ENCODE results near the gene MTMR3.

DNA sequence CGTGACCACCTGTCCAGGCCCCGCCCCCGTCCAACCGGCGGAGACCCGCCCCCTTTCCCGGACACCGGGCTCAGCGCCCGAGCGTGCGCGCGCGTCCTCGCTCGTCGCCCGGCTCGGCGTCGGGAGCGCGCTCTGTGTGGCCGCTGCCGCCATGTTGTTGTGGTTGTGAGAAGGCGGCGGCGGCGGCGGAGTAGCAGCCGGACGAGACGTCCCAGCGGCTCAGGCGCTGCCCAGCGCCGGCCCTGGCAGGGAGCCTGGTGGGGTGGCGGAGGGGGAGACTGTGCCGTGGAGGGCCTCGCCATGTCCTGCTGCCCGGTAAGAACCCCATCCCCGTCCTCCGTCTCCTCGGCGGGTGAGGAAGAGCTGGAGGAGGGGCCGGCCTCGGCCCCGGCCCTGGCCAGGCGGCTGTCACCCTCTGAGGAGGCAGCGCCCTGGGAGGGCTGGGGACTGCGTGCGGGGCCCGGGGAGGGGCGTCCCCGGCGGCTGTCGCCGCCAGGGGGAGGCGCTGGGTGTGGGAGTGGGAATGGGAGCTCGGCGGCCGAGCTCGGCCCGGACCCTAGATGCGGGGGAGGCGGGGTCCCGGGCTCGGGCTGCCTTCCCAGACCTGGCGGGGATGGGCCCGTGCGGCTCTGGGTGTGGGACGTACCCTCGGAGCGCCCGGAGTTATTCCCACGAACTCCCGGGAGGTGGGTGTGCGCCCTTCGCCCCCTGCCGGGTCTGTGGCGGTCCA lies at the start of gene MTMR3:
- TF ChIP-seq, protein P1, sequence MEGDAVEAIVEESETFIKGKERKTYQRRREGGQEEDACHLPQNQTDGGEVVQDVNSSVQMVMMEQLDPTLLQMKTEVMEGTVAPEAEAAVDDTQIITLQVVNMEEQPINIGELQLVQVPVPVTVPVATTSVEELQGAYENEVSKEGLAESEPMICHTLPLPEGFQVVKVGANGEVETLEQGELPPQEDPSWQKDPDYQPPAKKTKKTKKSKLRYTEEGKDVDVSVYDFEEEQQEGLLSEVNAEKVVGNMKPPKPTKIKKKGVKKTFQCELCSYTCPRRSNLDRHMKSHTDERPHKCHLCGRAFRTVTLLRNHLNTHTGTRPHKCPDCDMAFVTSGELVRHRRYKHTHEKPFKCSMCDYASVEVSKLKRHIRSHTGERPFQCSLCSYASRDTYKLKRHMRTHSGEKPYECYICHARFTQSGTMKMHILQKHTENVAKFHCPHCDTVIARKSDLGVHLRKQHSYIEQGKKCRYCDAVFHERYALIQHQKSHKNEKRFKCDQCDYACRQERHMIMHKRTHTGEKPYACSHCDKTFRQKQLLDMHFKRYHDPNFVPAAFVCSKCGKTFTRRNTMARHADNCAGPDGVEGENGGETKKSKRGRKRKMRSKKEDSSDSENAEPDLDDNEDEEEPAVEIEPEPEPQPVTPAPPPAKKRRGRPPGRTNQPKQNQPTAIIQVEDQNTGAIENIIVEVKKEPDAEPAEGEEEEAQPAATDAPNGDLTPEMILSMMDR (IDR thresholded peaks at IDR 0.05), result peak; percentile 51
- TF ChIP-seq TCF7L2 (IDR thresholded peaks at IDR 0.05; ENCODE audit: low read depth, low read length), result no peak
- no peak for TF ChIP-seq SIN3A (IDR thresholded peaks at IDR 0.05; ENCODE audit: borderline replicate concordance, insufficient read depth, low read depth, low read length)

Measured in Panc1 (cell line).